ENCODE data around the gene MACROD2. TPM values are rescaled to one million over a fixed set of nuclear protein-coding genes. Genes with fewer than 3 reads are reported as not detected.

The MACROD2 gene
- total RNA-seq, 1 experiment from 2014 or later = 3.7 TPM

GRCh38 chr20:15742627-15743026 is 1747.3 kb downstream of the MACROD2 start:
- Histone ChIP-seq H4K20me1 (ENCODE audit: insufficient read depth) (no peaks in the 10 kb centered on the region), H3K9ac (ENCODE audit: low read length) (no peak overlapping the region), H3K4me1 (ENCODE audit: control insufficient read depth in 1 of 2, insufficient read depth in 2 of 2, low read length in 2 of 2) (no peaks in the 10 kb centered on the region), H3K27ac (ENCODE audit: low read depth, low read length) (no peak overlapping the region), H3K27me3 (ENCODE audit: insufficient read depth, low read length) (no peaks in the 10 kb centered on the region), H3K36me3 (ENCODE audit: control insufficient read depth in 1 of 2, insufficient read depth in 2 of 2, low read length in 2 of 2) (no peaks in the 10 kb centered on the region), H2AFZ (ENCODE audit: low read depth, low read length, poor library complexity, severe bottlenecking) (no peak overlapping the region), H3K9me3 (ENCODE audit: control insufficient read depth in 1 of 2, insufficient read depth in 1 of 2, low read depth in 1 of 2, low read length in 2 of 2) (peaks cover 0 to 5% of the 10 kb centered on the region in 2 experiments; a peak in 1 of 4 replicates), H3K9me2 (ENCODE audit: insufficient read depth) (no peaks in the 10 kb centered on the region), H3K4me3 (replicated peaks in 1 of 2; ENCODE audit: low read depth in 1 of 2, low read length in 2 of 2) (no peak overlapping the region), H3K79me2 (ENCODE audit: insufficient read depth, low read length) (no peaks in the 10 kb centered on the region), H3K4me2 (ENCODE audit: low read length) (no peak overlapping the region)
- ChIA-PET RAD21 (ENCODE audit: low non-redundant PET in 1 of 2, low total read pairs in 2 of 2, uncharacterized antibody in 2 of 2, unreplicated experiment in 2 of 2) (no interaction called here), POLR2A (no interaction called here), CTCF (no interaction called here)
- BruUV-seq (replicated peaks) = no TSS peak
- ATAC-seq (no peak), DNase-seq (ENCODE audit: low read depth, low spot score) (no peak)
- TF ChIP-seq SIN3A (IDR thresholded peaks at IDR 0.05; ENCODE audit: low read depth) = no peak
- TF ChIP-seq ZBTB33 (IDR thresholded peaks at IDR 0.05; ENCODE audit: extremely low read depth, insufficient replicate concordance, low read length) = no peak
- TF ChIP-seq CEBPB (IDR thresholded peaks at IDR 0.05; ENCODE audit: low read depth) = no peak
- no peak for TF ChIP-seq SRF (IDR thresholded peaks at IDR 0.05; ENCODE audit: low read depth)
- no peak for TF ChIP-seq CBX3 (IDR thresholded peaks at IDR 0.05; ENCODE audit: low read depth)
- no peak for TF ChIP-seq SP1 (IDR thresholded peaks at IDR 0.05; ENCODE audit: low read depth)
- TF ChIP-seq ZNF274 (IDR thresholded peaks at IDR 0.05; ENCODE audit: low read depth, low read length) = no peak
- intact Hi-C loops (cut with micrococcal nuclease) = no loop called here

GRCh38 chr20:15756002-15756753 is 1760.9 kb downstream of the MACROD2 start:
- H3K27me3 ChIP-seq (ENCODE audit: insufficient read depth, low read length) = no peaks in the 10 kb centered on the region
- peaks cover 0 to 7% of the 10 kb centered on the region in 2 experiments; a peak in 1 of 4 replicates for H3K9me3 ChIP-seq (ENCODE audit: control insufficient read depth in 1 of 2, insufficient read depth in 1 of 2, low read depth in 1 of 2, low read length in 2 of 2)
- no peak overlapping the region for H3K27ac ChIP-seq (ENCODE audit: low read depth, low read length)
- intact Hi-C loops (cut with micrococcal nuclease) = no loop called here
- H4K20me1 ChIP-seq (ENCODE audit: insufficient read depth) = no peaks in the 10 kb centered on the region
- H3K9ac ChIP-seq (ENCODE audit: low read length) = no peak overlapping the region
- H3K4me3 ChIP-seq (replicated peaks in 1 of 2; ENCODE audit: low read depth in 1 of 2, low read length in 2 of 2) = no peak overlapping the region
- H3K79me2 ChIP-seq (ENCODE audit: insufficient read depth, low read length) = no peaks in the 10 kb centered on the region
- H3K4me2 ChIP-seq (ENCODE audit: low read length) = no peak overlapping the region
- no peak for TF ChIP-seq JUND (IDR thresholded peaks at IDR 0.05)
- no peak for TF ChIP-seq POLR2AphosphoS5 (IDR thresholded peaks at IDR 0.05; ENCODE audit: low read depth, low read length)
- no peak for TF ChIP-seq SP1 (IDR thresholded peaks at IDR 0.05; ENCODE audit: low read depth)
- TF ChIP-seq ELF1 (IDR thresholded peaks at IDR 0.05; ENCODE audit: borderline replicate concordance, low read depth) = no peak
- no peak for TF ChIP-seq REST (IDR thresholded peaks at IDR 0.05; ENCODE audit: low read depth)
- TF ChIP-seq EZH2 (IDR thresholded peaks at IDR 0.05) = no peak
- TF ChIP-seq EGR1 (IDR thresholded peaks at IDR 0.05; ENCODE audit: low read depth) = no peak
- TF ChIP-seq ZBTB33 (IDR thresholded peaks at IDR 0.05; ENCODE audit: extremely low read depth, insufficient replicate concordance, low read length) = no peak
- DNase-seq (ENCODE audit: low read depth, low spot score) (no peak), ATAC-seq (no peak)
- no peaks in the 10 kb centered on the region for H3K36me3 ChIP-seq (ENCODE audit: control insufficient read depth in 1 of 2, insufficient read depth in 2 of 2, low read length in 2 of 2)
- H3K9me2 ChIP-seq (ENCODE audit: insufficient read depth) = no peaks in the 10 kb centered on the region
- H2AFZ ChIP-seq (ENCODE audit: low read depth, low read length, poor library complexity, severe bottlenecking) = no peak overlapping the region
- ChIA-PET CTCF (no interaction called here), RAD21 (ENCODE audit: low non-redundant PET in 1 of 2, low total read pairs in 2 of 2, uncharacterized antibody in 2 of 2, unreplicated experiment in 2 of 2) (no interaction called here), POLR2A (no interaction called here)
- no TSS peak for BruUV-seq (replicated peaks)
- H3K4me1 ChIP-seq (ENCODE audit: control insufficient read depth in 1 of 2, insufficient read depth in 2 of 2, low read length in 2 of 2) = no peaks in the 10 kb centered on the region

Data from HCT116 (cell line).